Common myeloid progenitor, CD34-positive (primary cell): Measurements from ENCODE around the gene POLA2.

Source experiments
- CTCF ChIA-PET: fragments of 350-600 bp; sonication (Branson Sonifier 250); formaldehyde crosslinking; loops from one replicate; lab custom pipeline; 2021; ENCODE audit warnings: antibody characterized with exemption; lab: Charles Lee
- POLR2A ChIA-PET: fragments of 350-600 bp; sonication (Branson Sonifier 250); formaldehyde crosslinking; loops from one replicate; lab custom pipeline; 2021; ENCODE audit warnings: antibody characterized with exemption; lab: Charles Lee
- DNase-seq, 3 donors: peaks; one replicate each; pipeline versions ENCODE4 v3.0.0 to v3.0.0-alpha.2; 2013
- H3K27ac ChIP-seq, 2 experiments: 1 replicate in 1 of 2; 2 replicates in 1 of 2; pipeline ENCODE4 v1.7.0; 2013; ENCODE audit warnings: inconsistent platforms in 2 of 2, low read length in 2 of 2, mild to moderate bottlenecking in 2 of 2, low read depth in 1 of 2, moderate library complexity in 1 of 2; ENCODE audit not compliant: severe bottlenecking in 2 of 2, insufficient read depth in 1 of 2, poor library complexity in 1 of 2
- H3K27me3 ChIP-seq, 5 experiments: replicated peaks in 2 of 5; 1 replicate in 3 of 5; 2 replicates in 2 of 5; pipeline versions ENCODE4 v1.6.1 to v1.7.0; 2013; ENCODE audit warnings: low read length in 4 of 5, mild to moderate bottlenecking in 2 of 5, moderate library complexity in 2 of 5, inconsistent platforms in 1 of 5; ENCODE audit not compliant: insufficient read depth in 5 of 5, control insufficient read depth in 4 of 5
- H3K36me3 ChIP-seq, 4 experiments: 1 replicate in 2 of 4; 2 replicates in 2 of 4; pipeline versions ENCODE4 v1.6.1 to v1.7.0; 2013; ENCODE audit warnings: low read length in 3 of 4, control low read depth in 1 of 4, mild to moderate bottlenecking in 1 of 4; ENCODE audit not compliant: control insufficient read depth in 4 of 4, insufficient read depth in 4 of 4
- H3K4me1 ChIP-seq, 4 experiments: 1 replicate in 3 of 4; 2 replicates in 1 of 4; pipeline versions ENCODE4 v1.6.1 to v1.7.1; 2013; ENCODE audit warnings: low read length in 3 of 4, mild to moderate bottlenecking in 3 of 4, control low read depth in 1 of 4, inconsistent platforms in 1 of 4, moderate library complexity in 1 of 4; ENCODE audit not compliant: control insufficient read depth in 4 of 4, insufficient read depth in 4 of 4; ENCODE audit errors: control extremely low read depth in 1 of 4
- H3K4me3 ChIP-seq, 7 experiments: 1 replicate in 4 of 7; 2 replicates in 3 of 7; pipeline versions ENCODE4 v1.5.1 to v1.7.0; 2013; ENCODE audit warnings: mild to moderate bottlenecking in 7 of 7, low read length in 6 of 7, moderate library complexity in 6 of 7, inconsistent platforms in 2 of 7, low read depth in 2 of 7, control low read depth in 1 of 7; ENCODE audit not compliant: insufficient read depth in 4 of 7, control insufficient read depth in 1 of 7; ENCODE audit errors: extremely low read depth in 1 of 7
- H3K9me3 ChIP-seq, 5 experiments: 1 replicate in 4 of 5; 2 replicates in 1 of 5; pipeline versions ENCODE4 v1.6.1 to v1.7.1; 2013; ENCODE audit warnings: low read length in 4 of 5, mild to moderate bottlenecking in 2 of 5, inconsistent platforms in 1 of 5, low read depth in 1 of 5, moderate library complexity in 1 of 5; ENCODE audit not compliant: control insufficient read depth in 4 of 5, insufficient read depth in 2 of 5; ENCODE audit errors: control extremely low read depth in 1 of 5
- WGBS: methylation state at CpG from one replicate; pipeline ENCODE4 v1.1.5; 2013; ENCODE audit not compliant: insufficient coverage; 5-methylcytosine and 5-hydroxymethylcytosine counted together

POLA2 gene

GRCh38 chr11:65254724-65255123, 7.0 kb upstream of the POLA2 start:
- Histone ChIP-seq H3K4me1 (peaks cover 3 to 6% (median 5%) of the 10 kb centered on the region in 4 experiments), H3K4me3 (no peak overlapping the region), H3K27me3 (no peaks in the 10 kb centered on the region), H3K36me3 (no peaks in the 10 kb centered on the region), H3K27ac (no peak overlapping the region), H3K9me3 (no peaks in the 10 kb centered on the region)
- ChIA-PET CTCF (interaction anchor here (1.1 to 14.2 kb wide), 3 partner anchors 18 to 47 kb away, joined by 3 to 166 read pairs (median 151); no protein-coding TSS in a partner anchor), POLR2A (no interaction called here)
- no CpG with 5 or more reads among the region's 6 CpGs for WGBS
- DNase-seq: no peak

GRCh38 chr11:65258988-65259387, 2.8 kb upstream of the POLA2 start:
- ChIA-PET CTCF (interaction anchor here (1.5 to 14.2 kb wide), 3 partner anchors 34 to 71 kb away, joined by 3 to 166 read pairs (median 3); no protein-coding TSS in a partner anchor), POLR2A (no interaction called here)
- H3K27me3 ChIP-seq: no peaks in the 10 kb centered on the region
- H3K4me1 ChIP-seq: peaks cover 15 to 35% (median 27%) of the 10 kb centered on the region in 4 experiments
- WGBS: 100% methylated on average over 3 of the region's 5 CpGs
- no peak overlapping the region for H3K27ac ChIP-seq
- no peaks in the 10 kb centered on the region for H3K9me3 ChIP-seq
- no peak overlapping the region for H3K4me3 ChIP-seq
- no peak for DNase-seq
- H3K36me3 ChIP-seq: no peaks in the 10 kb centered on the region

GRCh38 chr11:65260302-65260701, 1.5 kb upstream of the POLA2 start:
- no peaks in the 10 kb centered on the region for H3K27me3 ChIP-seq
- CTCF ChIA-PET: no interaction called here
- DNase-seq: no peak
- 96% methylated on average over 16 of the region's 17 CpGs for WGBS
- H3K27ac ChIP-seq: no peak overlapping the region
- POLR2A ChIA-PET: no interaction called here
- H3K4me1 ChIP-seq: peaks cover 15 to 35% (median 27%) of the 10 kb centered on the region in 4 experiments
- H3K9me3 ChIP-seq: no peaks in the 10 kb centered on the region
- H3K36me3 ChIP-seq: peaks cover 0 to 7% (median 0%) of the 10 kb centered on the region in 4 experiments
- H3K4me3 ChIP-seq: no peak overlapping the region

- H3K36me3 ChIP-seq: peaks cover 0 to 11% (median 2%) of the 10 kb centered on the region in 4 experiments
- ChIA-PET POLR2A (interaction anchor here (0.5 kb wide), 1 partner anchor 161 kb away, joined by 5 read pairs; no protein-coding TSS in a partner anchor), CTCF (interaction anchor here (0.6 to 2.2 kb wide), 4 partner anchors 12 to 67 kb away, joined by 3 to 6 read pairs (median 4); no protein-coding TSS in a partner anchor)
- peaks cover 15 to 35% (median 27%) of the 10 kb centered on the region in 4 experiments for H3K4me1 ChIP-seq
- H3K4me3 ChIP-seq: peak overlapping the region; percentile 59 to 92 (median 88)
- WGBS: 60% methylated on average over 18 of the region's 26 CpGs
- no peaks in the 10 kb centered on the region for H3K9me3 ChIP-seq
- DNase-seq: no peak
- H3K27ac ChIP-seq: peak overlapping the region; percentile 30 to 87
- no peaks in the 10 kb centered on the region for H3K27me3 ChIP-seq
Observed at GRCh38 chr11:65260756-65261590, 789 bp upstream of the POLA2 start.

GRCh38 chr11:65262381-65262680, 569 bp downstream of the POLA2 start:
- Histone ChIP-seq H3K9me3 (no peaks in the 10 kb centered on the region), H3K4me3 (peak overlapping the region; percentile 59 to 92 (median 88)), H3K27ac (peak overlapping the region; percentile 64 to 87), H3K4me1 (peaks cover 15 to 35% (median 27%) of the 10 kb centered on the region in 4 experiments), H3K27me3 (no peaks in the 10 kb centered on the region), H3K36me3 (peaks cover 2 to 20% (median 3%) of the 10 kb centered on the region in 4 experiments)
- WGBS: 2% methylated on average over 13 of the region's 16 CpGs
- peak in 1 of 3 donors; percentile 64 for DNase-seq
- CTCF ChIA-PET: interaction anchor here (0.9 to 2.2 kb wide), 9 partner anchors 10 to 71 kb away, joined by 3 to 6 read pairs (median 3); partner anchors contain the start of gene DPF2
- POLR2A ChIA-PET: interaction anchor here (1.1 kb wide), 1 partner anchor 81 kb away, joined by 3 read pairs; the partner anchor contains the start of gene CAPN1

GRCh38 chr11:65262776-65263175, 1.0 kb downstream of the POLA2 start:
- DNase-seq: no peak
- CTCF ChIA-PET: interaction anchor here (0.9 to 4.5 kb wide), 9 partner anchors 11 to 71 kb away, joined by 3 to 24 read pairs (median 3); partner anchors contain the start of gene DPF2
- H3K4me3 ChIP-seq: peak overlapping the region in 6 of 7 experiments; percentile 77 to 92 (median 89)

More at GRCh38 chr11:65262776-65263175, 1.0 kb downstream of the POLA2 start:
- POLR2A ChIA-PET: interaction anchor here (1.1 kb wide), 1 partner anchor 81 kb away, joined by 3 read pairs; the partner anchor contains the start of gene CAPN1
- Histone ChIP-seq H3K9me3 (no peaks in the 10 kb centered on the region), H3K27me3 (no peaks in the 10 kb centered on the region), H3K36me3 (peaks cover 3 to 22% (median 4%) of the 10 kb centered on the region in 4 experiments), H3K4me1 (peaks cover 15 to 35% (median 27%) of the 10 kb centered on the region in 4 experiments), H3K27ac (peak overlapping the region in 1 of 2 experiments; percentile 87)
- WGBS: 54% methylated on average over 4 of the region's 6 CpGs
